H1 (cell line): Measurements from ENCODE around the gene SPEN.

Experiments used
- BACH1 ChIP-seq: IDR thresholded peaks from 2 replicates; pipeline ENCODE4 v1.6.1; 2012; ENCODE audit warnings: low read length, improper control_type of control experiment
- BRCA1 ChIP-seq: IDR thresholded peaks from 2 replicates; pipeline ENCODE4 v1.6.1; 2012; ENCODE audit warnings: low read depth, low read length, improper control_type of control experiment
- CBX8 ChIP-seq: fragments of 300-800, 300-1000 bp; sonication (generic); IDR thresholded peaks from 2 replicates; pipeline ENCODE4 v1.7.1; 2016; ENCODE audit warnings: low read depth, low read length, borderline replicate concordance
- EGR1 ChIP-seq: IDR thresholded peaks from 2 replicates; pipeline ENCODE4 v1.6.1; 2011; ENCODE audit warnings: low read depth, low read length, borderline replicate concordance
- EZH2 ChIP-seq: fragments of 200-600 bp; sonication (generic); IDR thresholded peaks from 2 replicates; pipeline ENCODE4 v1.7.1; 2012; ENCODE audit warnings: low read depth, mild to moderate bottlenecking, moderate library complexity, low read length, inconsistent platforms; ENCODE audit not compliant: severe bottlenecking
- POLR2A ChIP-seq, 2 experiments: IDR thresholded peaks; 1 replicate in 1 of 2; 2 replicates in 1 of 2; pipeline ENCODE4 v1.6.1; 2011; ENCODE audit warnings: low read depth in 2 of 2, low read length in 2 of 2, mild to moderate bottlenecking in 2 of 2; ENCODE audit errors: control extremely low read depth in 1 of 2
- RXRA ChIP-seq: IDR thresholded peaks from 2 replicates; pipeline ENCODE4 v1.6.1; 2011; ENCODE audit warnings: low read depth, mild to moderate bottlenecking, low read length, moderate library complexity; ENCODE audit not compliant: insufficient read depth
- TAF1 ChIP-seq: IDR thresholded peaks from 2 replicates; pipeline ENCODE4 v1.6.1; 2011; ENCODE audit warnings: mild to moderate bottlenecking, low read depth, low read length
- YY1 ChIP-seq: IDR thresholded peaks from 2 replicates; pipeline ENCODE4 v1.6.1; 2011; ENCODE audit warnings: low read depth, mild to moderate bottlenecking, low read length
- TF ChIP-seq, protein P1 (sequence below), 3 experiments: IDR thresholded peaks; 1 replicate in 2 of 3; 2 replicates in 1 of 3; pipeline versions ENCODE4 v1.5.1 to v1.6.1; 2011; ENCODE audit warnings: low read length in 3 of 3, mild to moderate bottlenecking in 3 of 3, inconsistent platforms in 2 of 3, low read depth in 1 of 3, moderate library complexity in 1 of 3; ENCODE audit not compliant: insufficient read depth in 1 of 3; ENCODE audit errors: control extremely low read depth in 1 of 3
- TF ChIP-seq, protein P2 (sequence below): IDR thresholded peaks from 2 replicates; pipeline ENCODE4 v1.6.1; 2011; ENCODE audit warnings: low read length, improper control_type of control experiment
- TF ChIP-seq, protein P3 (sequence below): IDR thresholded peaks from 2 replicates; pipeline ENCODE4 v1.6.1; 2012; ENCODE audit warnings: inconsistent platforms

DNA sequence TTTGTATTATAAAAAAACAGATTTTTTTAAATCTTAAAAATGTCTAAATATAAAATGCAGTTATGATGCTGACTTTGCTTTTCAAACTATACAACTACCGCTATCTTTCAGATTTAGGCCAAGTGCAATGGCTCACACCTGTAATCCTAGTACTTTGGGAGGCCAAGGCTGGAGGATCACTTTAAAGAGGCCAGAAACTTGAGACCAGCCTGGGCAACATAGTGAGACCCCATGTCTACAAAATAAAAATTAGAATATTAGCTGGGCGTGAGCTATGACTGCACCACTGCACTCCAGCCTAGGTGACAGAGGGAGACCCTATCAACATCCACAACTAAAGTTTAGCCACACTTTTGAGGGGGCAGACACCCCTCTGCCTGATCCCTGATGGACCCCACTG is 108.0 kb downstream of the SPEN start:
- TF ChIP-seq, protein P1, sequence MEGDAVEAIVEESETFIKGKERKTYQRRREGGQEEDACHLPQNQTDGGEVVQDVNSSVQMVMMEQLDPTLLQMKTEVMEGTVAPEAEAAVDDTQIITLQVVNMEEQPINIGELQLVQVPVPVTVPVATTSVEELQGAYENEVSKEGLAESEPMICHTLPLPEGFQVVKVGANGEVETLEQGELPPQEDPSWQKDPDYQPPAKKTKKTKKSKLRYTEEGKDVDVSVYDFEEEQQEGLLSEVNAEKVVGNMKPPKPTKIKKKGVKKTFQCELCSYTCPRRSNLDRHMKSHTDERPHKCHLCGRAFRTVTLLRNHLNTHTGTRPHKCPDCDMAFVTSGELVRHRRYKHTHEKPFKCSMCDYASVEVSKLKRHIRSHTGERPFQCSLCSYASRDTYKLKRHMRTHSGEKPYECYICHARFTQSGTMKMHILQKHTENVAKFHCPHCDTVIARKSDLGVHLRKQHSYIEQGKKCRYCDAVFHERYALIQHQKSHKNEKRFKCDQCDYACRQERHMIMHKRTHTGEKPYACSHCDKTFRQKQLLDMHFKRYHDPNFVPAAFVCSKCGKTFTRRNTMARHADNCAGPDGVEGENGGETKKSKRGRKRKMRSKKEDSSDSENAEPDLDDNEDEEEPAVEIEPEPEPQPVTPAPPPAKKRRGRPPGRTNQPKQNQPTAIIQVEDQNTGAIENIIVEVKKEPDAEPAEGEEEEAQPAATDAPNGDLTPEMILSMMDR (IDR thresholded peaks at IDR 0.05; ENCODE audit: control extremely low read depth in 1 of 3, insufficient read depth in 1 of 3, low read depth in 1 of 3, low read length in 3 of 3): no peak
- TF ChIP-seq BACH1: no peak
- TF ChIP-seq RXRA: no peak
- TF ChIP-seq BRCA1: no peak
- no peak for TF ChIP-seq CBX8
- TF ChIP-seq EGR1: no peak
- no peak for TF ChIP-seq TAF1
- TF ChIP-seq EZH2: no peak
- TF ChIP-seq, protein P2, sequence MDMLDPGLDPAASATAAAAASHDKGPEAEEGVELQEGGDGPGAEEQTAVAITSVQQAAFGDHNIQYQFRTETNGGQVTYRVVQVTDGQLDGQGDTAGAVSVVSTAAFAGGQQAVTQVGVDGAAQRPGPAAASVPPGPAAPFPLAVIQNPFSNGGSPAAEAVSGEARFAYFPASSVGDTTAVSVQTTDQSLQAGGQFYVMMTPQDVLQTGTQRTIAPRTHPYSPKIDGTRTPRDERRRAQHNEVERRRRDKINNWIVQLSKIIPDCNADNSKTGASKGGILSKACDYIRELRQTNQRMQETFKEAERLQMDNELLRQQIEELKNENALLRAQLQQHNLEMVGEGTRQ: no peak
- TF ChIP-seq, protein P3, sequence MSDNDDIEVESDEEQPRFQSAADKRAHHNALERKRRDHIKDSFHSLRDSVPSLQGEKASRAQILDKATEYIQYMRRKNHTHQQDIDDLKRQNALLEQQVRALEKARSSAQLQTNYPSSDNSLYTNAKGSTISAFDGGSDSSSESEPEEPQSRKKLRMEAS: no peak
- no peak for TF ChIP-seq YY1
- TF ChIP-seq POLR2A (IDR thresholded peaks at IDR 0.05; ENCODE audit: control extremely low read depth in 1 of 2, low read depth in 2 of 2, low read length in 2 of 2): no peak
